Skeletal muscle tissue (tissue), 4 donors: ENCODE results near the gene HSBP1. TPM values are rescaled to one million over a fixed set of nuclear protein-coding genes. Genes with fewer than 3 reads are reported as not detected.

Experiments
- H3K27ac ChIP-seq: one replicate; pipeline ENCODE4 v1.7.0; 2013; ENCODE audit warnings: mild to moderate bottlenecking, low read depth, low read length, inconsistent platforms
- H3K27me3 ChIP-seq, 3 donors: one replicate each; pipeline ENCODE4 v1.7.0; 2013; ENCODE audit warnings: low read length in 3 of 3; ENCODE audit not compliant: control insufficient read depth in 3 of 3, insufficient read depth in 3 of 3
- H3K36me3 ChIP-seq, 3 donors: one replicate each; pipeline ENCODE4 v1.7.0; 2013; ENCODE audit warnings: low read length in 3 of 3; ENCODE audit not compliant: control insufficient read depth in 3 of 3, insufficient read depth in 3 of 3
- H3K4me1 ChIP-seq, 3 donors: one replicate each; pipeline ENCODE4 v1.7.0; 2013; ENCODE audit warnings: low read length in 3 of 3, mild to moderate bottlenecking in 3 of 3; ENCODE audit not compliant: control insufficient read depth in 3 of 3, insufficient read depth in 3 of 3
- H3K4me3 ChIP-seq, 3 donors: one replicate each; pipeline ENCODE4 v1.7.0; 2013; ENCODE audit warnings: low read length in 3 of 3
- H3K9ac ChIP-seq, 3 donors: one replicate each; pipeline ENCODE4 v1.7.0; 2013; ENCODE audit warnings: low read length in 3 of 3, mild to moderate bottlenecking in 3 of 3, moderate library complexity in 2 of 3, low read depth in 1 of 3
- H3K9me3 ChIP-seq, 3 donors: one replicate each; pipeline ENCODE4 v1.7.0; 2013; ENCODE audit warnings: low read length in 3 of 3; ENCODE audit not compliant: control insufficient read depth in 3 of 3
- total RNA-seq: library from RNA; depleted of rRNA; stranded (reverse); fragments of >200 nt; gene quantifications from one replicate; pipeline ENCODE4 v1.2.3, GENCODE V29; 2014
- donor health status: Osteomylitis.

HSBP1 gene
- total RNA-seq, 1 donor from 2014 or later, result 32.4 TPM

- Histone ChIP-seq H3K27ac (no peak overlapping the region), H3K4me1 (peaks cover 0 to 8% (median 0%) of the 10 kb centered on the region in 3 donors), H3K36me3 (peaks cover 0 to 3% (median 0%) of the 10 kb centered on the region in 3 donors), H3K27me3 (no peaks in the 10 kb centered on the region), H3K4me3 (no peak overlapping the region), H3K9me3 (no peaks in the 10 kb centered on the region), H3K9ac (no peak overlapping the region)
Observed at GRCh38 chr16:83779886-83780285, 27.9 kb upstream of the HSBP1 start.

- Histone ChIP-seq H3K36me3 (peaks cover 3 to 6% (median 5%) of the 10 kb centered on the region in 3 donors), H3K27me3 (no peaks in the 10 kb centered on the region), H3K4me3 (no peak overlapping the region), H3K27ac (no peak overlapping the region), H3K9ac (no peak overlapping the region), H3K9me3 (no peaks in the 10 kb centered on the region), H3K4me1 (no peaks in the 10 kb centered on the region)
Observed at GRCh38 chr16:83785455-83785854, 22.3 kb upstream of the HSBP1 start.

DNA sequence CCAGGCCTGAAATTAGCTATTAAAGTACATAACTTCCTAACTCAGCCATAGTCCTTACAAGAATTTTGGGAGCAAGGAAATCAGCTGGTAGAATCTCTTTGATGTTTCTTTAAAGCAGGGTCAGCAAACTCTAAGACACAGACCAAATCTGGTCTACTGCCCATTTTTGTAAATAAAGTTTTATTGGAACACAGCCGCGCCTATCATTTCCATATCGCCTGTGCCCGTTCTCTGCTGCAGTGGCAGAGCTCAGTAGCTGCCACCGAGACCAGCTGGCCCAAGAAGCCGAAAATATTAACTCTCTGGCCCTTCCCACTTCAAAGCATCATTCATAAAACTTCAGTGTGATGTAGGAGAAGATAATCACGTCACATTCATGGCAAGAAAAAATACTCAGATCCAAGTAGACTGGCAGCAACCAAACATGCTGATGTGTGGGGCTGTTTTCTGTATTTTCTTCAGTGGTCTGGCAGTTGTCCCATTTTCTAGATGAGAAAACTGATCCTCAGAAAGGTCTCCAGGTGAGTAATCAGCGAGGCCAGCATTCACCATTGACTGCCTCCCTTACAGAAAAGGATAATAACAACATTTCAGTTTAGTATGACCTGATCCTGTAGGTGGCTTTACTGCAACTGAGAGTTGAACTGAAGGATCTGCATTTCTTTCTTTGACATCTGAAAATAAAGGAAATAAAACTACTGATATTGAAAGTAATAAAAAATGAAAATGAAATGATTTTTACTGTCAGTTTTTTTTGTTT is 18.0 kb upstream of the HSBP1 start:
- H3K9ac ChIP-seq, result no peak overlapping the region
- peaks cover 3 to 5% (median 3%) of the 10 kb centered on the region in 3 donors for H3K36me3 ChIP-seq
- H3K27me3 ChIP-seq, result no peaks in the 10 kb centered on the region
- H3K4me3 ChIP-seq, result no peak overlapping the region
- no peaks in the 10 kb centered on the region for H3K4me1 ChIP-seq
- H3K9me3 ChIP-seq, result no peaks in the 10 kb centered on the region
- H3K27ac ChIP-seq, result no peak overlapping the region

DNA sequence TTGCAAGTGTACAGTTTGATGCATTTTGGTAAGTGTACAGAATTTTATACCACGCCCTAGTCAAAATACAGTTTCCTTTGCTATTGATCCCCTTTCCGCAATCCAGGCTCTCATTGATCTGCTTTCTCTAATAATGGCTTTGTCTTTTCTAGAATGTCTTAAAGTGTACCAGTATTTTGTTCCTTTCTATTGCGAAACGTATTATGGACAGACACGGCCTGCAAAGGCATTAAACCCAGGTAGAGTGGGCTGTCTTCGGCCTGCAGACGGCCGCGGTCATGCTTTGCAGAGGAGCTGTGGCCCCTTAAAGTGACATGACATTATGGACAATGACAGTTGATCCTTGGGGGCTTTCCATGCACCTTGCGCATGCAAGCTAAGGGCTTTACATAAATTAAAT is 15.9 kb upstream of the HSBP1 start:
- Histone ChIP-seq H3K27ac (no peak overlapping the region), H3K4me1 (no peaks in the 10 kb centered on the region), H3K36me3 (peaks cover 3 to 10% (median 6%) of the 10 kb centered on the region in 3 donors), H3K9me3 (no peaks in the 10 kb centered on the region), H3K9ac (no peak overlapping the region), H3K4me3 (no peak overlapping the region), H3K27me3 (no peaks in the 10 kb centered on the region)

- no peaks in the 10 kb centered on the region for H3K9me3 ChIP-seq
- peaks cover 3 to 7% (median 6%) of the 10 kb centered on the region in 3 donors for H3K36me3 ChIP-seq
- no peak overlapping the region for H3K4me3 ChIP-seq
- H3K9ac ChIP-seq, result no peak overlapping the region
- no peak overlapping the region for H3K27ac ChIP-seq
- H3K4me1 ChIP-seq, result no peaks in the 10 kb centered on the region
- no peaks in the 10 kb centered on the region for H3K27me3 ChIP-seq
Observed at GRCh38 chr16:83792391-83792790, 15.4 kb upstream of the HSBP1 start.

- no peaks in the 10 kb centered on the region for H3K27me3 ChIP-seq
Observed at GRCh38 chr16:83793179-83793578, 14.6 kb upstream of the HSBP1 start.

GRCh38 chr16:83794860-83795554 is 12.8 kb upstream of the HSBP1 start:
- H3K27me3 ChIP-seq, result no peaks in the 10 kb centered on the region
- no peaks in the 10 kb centered on the region for H3K9me3 ChIP-seq
- H3K27ac ChIP-seq, result no peak overlapping the region
- H3K36me3 ChIP-seq, result peaks cover 0 to 6% (median 5%) of the 10 kb centered on the region in 3 donors
- H3K9ac ChIP-seq, result no peak overlapping the region
- no peaks in the 10 kb centered on the region for H3K4me1 ChIP-seq
- H3K4me3 ChIP-seq, result no peak overlapping the region

More at GRCh38 chr16:83793179-83793578, 14.6 kb upstream of the HSBP1 start:
- H3K4me3 ChIP-seq, result no peak overlapping the region
- H3K4me1 ChIP-seq, result no peaks in the 10 kb centered on the region
- no peak overlapping the region for H3K27ac ChIP-seq
- no peak overlapping the region for H3K9ac ChIP-seq
- H3K9me3 ChIP-seq, result no peaks in the 10 kb centered on the region
- peaks cover 0 to 6% (median 5%) of the 10 kb centered on the region in 3 donors for H3K36me3 ChIP-seq

GRCh38 chr16:83797013-83797412 is 10.8 kb upstream of the HSBP1 start:
- H3K9me3 ChIP-seq, result no peaks in the 10 kb centered on the region

DNA sequence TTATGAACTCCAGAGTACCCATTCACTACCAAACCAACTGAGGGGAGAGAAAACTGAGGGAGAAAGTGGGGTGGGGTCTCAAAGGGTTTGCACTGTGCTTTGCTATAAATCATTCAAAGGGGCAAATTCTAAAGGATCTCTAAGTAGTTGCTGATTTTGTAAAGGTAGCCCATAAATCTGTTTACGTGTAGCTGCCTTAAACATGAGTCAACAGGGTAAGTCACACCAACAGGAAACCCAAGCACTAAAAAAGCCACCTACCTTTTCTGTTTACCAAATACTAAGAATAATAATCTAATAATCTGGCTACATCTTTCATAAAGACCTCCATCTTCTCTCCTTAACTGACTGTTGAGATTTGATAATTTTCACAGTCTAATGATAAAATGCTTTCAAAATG is 8.4 kb upstream of the HSBP1 start:
- no peak overlapping the region for H3K4me3 ChIP-seq
- peaks cover 0 to 6% (median 5%) of the 10 kb centered on the region in 3 donors for H3K36me3 ChIP-seq
- H3K27ac ChIP-seq, result no peak overlapping the region
- H3K4me1 ChIP-seq, result peaks cover 0 to 5% (median 0%) of the 10 kb centered on the region in 3 donors
- no peak overlapping the region for H3K9ac ChIP-seq
- H3K9me3 ChIP-seq, result no peaks in the 10 kb centered on the region
- peaks cover 0 to 4% (median 0%) of the 10 kb centered on the region in 3 donors for H3K27me3 ChIP-seq

More at GRCh38 chr16:83797013-83797412, 10.8 kb upstream of the HSBP1 start:
- Histone ChIP-seq H3K27ac (no peak overlapping the region), H3K4me3 (no peak overlapping the region), H3K4me1 (no peaks in the 10 kb centered on the region), H3K9ac (no peak overlapping the region), H3K27me3 (no peaks in the 10 kb centered on the region), H3K36me3 (peaks cover 0 to 6% (median 5%) of the 10 kb centered on the region in 3 donors)

- Histone ChIP-seq H3K36me3 (peaks cover 0 to under 1% (median 0%) of the 10 kb centered on the region in 3 donors), H3K4me3 (peak overlapping the region in 1 of 3 donors; percentile 56), H3K27me3 (peaks cover 0 to 4% (median 0%) of the 10 kb centered on the region in 3 donors), H3K9ac (peak overlapping the region in 1 of 3 donors; percentile 9), H3K27ac (no peak overlapping the region), H3K4me1 (peaks cover 0 to 6% (median 0%) of the 10 kb centered on the region in 3 donors), H3K9me3 (no peaks in the 10 kb centered on the region)
Observed at GRCh38 chr16:83802135-83802534, 5.6 kb upstream of the HSBP1 start.
